GM12878 (cell line): Measurements from ENCODE around the gene C20orf96. TPM values are rescaled to one million over a fixed set of nuclear protein-coding genes. Genes with fewer than 3 reads are reported as not detected.
A peak's percentile ranks its signal among the peaks of the same experiment; 100 is the strongest.

ENCODE experiments used
- ATF7 ChIP-seq: fragments of 450-650 bp; IDR thresholded peaks from 2 replicates; pipeline ENCODE4 v1.6.1; 2016; ENCODE audit warnings: low read depth, mild to moderate bottlenecking
- CHD2 ChIP-seq: IDR thresholded peaks from 2 replicates; pipeline ENCODE4 v1.6.1; 2011; ENCODE audit warnings: low read depth, low read length, improper control_type of control experiment, borderline replicate concordance
- FOS ChIP-seq: IDR thresholded peaks from 3 replicates; pipeline ENCODE4 v1.6.1; 2011; ENCODE audit warnings: borderline replicate concordance; ENCODE audit not compliant: insufficient read length; ENCODE audit errors: extremely low read depth
- GABPA ChIP-seq: IDR thresholded peaks from 2 replicates; pipeline ENCODE4 v1.6.1; 2014; ENCODE audit warnings: antibody characterized with exemption, low read depth, mild to moderate bottlenecking, inconsistent platforms
- HCFC1 ChIP-seq: fragments of 150-350 bp; IDR thresholded peaks from 2 replicates; pipeline ENCODE4 v1.6.1; 2014; ENCODE audit warnings: low read length
- JUNB ChIP-seq: IDR thresholded peaks from 2 replicates; pipeline ENCODE4 v1.6.1; 2016; ENCODE audit warnings: antibody characterized with exemption, mild to moderate bottlenecking
- MEF2B ChIP-seq: fragments of 450-650 bp; IDR thresholded peaks from 2 replicates; pipeline ENCODE4 v1.6.1; 2018; ENCODE audit warnings: mild to moderate bottlenecking, moderate library complexity; ENCODE audit not compliant: partially characterized antibody, poor library complexity, severe bottlenecking
- MTA2 ChIP-seq: fragments of 450-650 bp; IDR thresholded peaks from 2 replicates; pipeline ENCODE4 v1.6.1; 2016; ENCODE audit warnings: low read depth, mild to moderate bottlenecking, moderate library complexity
- NR2C1 ChIP-seq: fragments of 450-650 bp; IDR thresholded peaks from 2 replicates; pipeline ENCODE4 v1.6.1; 2017; ENCODE audit warnings: antibody characterized with exemption, mild to moderate bottlenecking, moderate library complexity
- PBX3 ChIP-seq: IDR thresholded peaks from 2 replicates; pipeline ENCODE4 v1.6.1; 2011; ENCODE audit warnings: mild to moderate bottlenecking, low read depth, low read length, moderate library complexity; ENCODE audit not compliant: insufficient replicate concordance
- POLR2AphosphoS5 ChIP-seq: IDR thresholded peaks from 2 replicates; pipeline ENCODE4 v1.6.1; 2011; ENCODE audit warnings: mild to moderate bottlenecking, low read length, inconsistent platforms
- RB1 ChIP-seq: fragments of 450-650 bp; formaldehyde crosslinking; IDR thresholded peaks from 2 replicates; pipeline ENCODE4 v1.6.1; 2017; ENCODE audit warnings: mild to moderate bottlenecking, borderline replicate concordance
- RELB ChIP-seq: fragments of 450-650 bp; IDR thresholded peaks from 2 replicates; pipeline ENCODE4 v1.6.1; 2017; ENCODE audit warnings: low read depth, mild to moderate bottlenecking, moderate library complexity
- TBL1XR1 ChIP-seq: IDR thresholded peaks from 2 replicates; pipeline ENCODE4 v1.6.1; 2012; ENCODE audit warnings: low read depth, low read length, improper control_type of control experiment
- USF2 ChIP-seq: IDR thresholded peaks from 2 replicates; pipeline ENCODE4 v1.6.1; 2011; ENCODE audit warnings: low read depth, low read length, improper control_type of control experiment, borderline replicate concordance
- WRNIP1 ChIP-seq: IDR thresholded peaks from 2 replicates; pipeline ENCODE4 v1.6.1; 2011; ENCODE audit warnings: low read depth, low read length, improper control_type of control experiment, borderline replicate concordance
- ZBTB11 ChIP-seq: fragments of 450-650 bp; formaldehyde crosslinking; IDR thresholded peaks from 2 replicates; pipeline ENCODE4 v1.5.0; 2022; ENCODE audit warnings: mild to moderate bottlenecking, missing genetic modification characterization
- ZBTB4 ChIP-seq: fragments of 450-650 bp; formaldehyde crosslinking; IDR thresholded peaks from 2 replicates; pipeline ENCODE4 v1.4.0; 2022; ENCODE audit warnings: mild to moderate bottlenecking, moderate library complexity
- ZNF207 ChIP-seq: fragments of 450-650 bp; IDR thresholded peaks from 2 replicates; pipeline ENCODE4 v1.6.1; 2014; ENCODE audit warnings: antibody characterized with exemption, mild to moderate bottlenecking, borderline replicate concordance
- polyA plus RNA-seq, 11 experiments: library from polyadenylated mRNA; depleted of rRNA in 4 of 11; unstranded in 6 of 11; stranded (reverse) in 5 of 11; fragments of >200 nt; fragmentation: Nextera tagmentation in 4 of 11; fragmentation: Illumina TruSeq in 1 of 11; extraction: Ambion mirVana in 4 of 11; extraction: Trizol in 1 of 11; gene quantifications; 1 replicate in 1 of 11; 2 replicates in 10 of 11; pipeline versions ENCODE4 v1.2.1 to v1.2.3, GENCODE V29; 2011 to 2016; ENCODE audit warnings: inconsistent platforms in 2 of 11, missing spikeins in 2 of 11, low read depth in 1 of 11
- total RNA-seq, 4 experiments: library from RNA; depleted of rRNA in 3 of 4; stranded (reverse); fragments of >200 nt in 3 of 4; fragmentation: Illumina TruSeq in 1 of 4; extraction: Trizol in 1 of 4; gene quantifications; 2 replicates each; pipeline versions ENCODE4 v1.2.1 to v1.2.3, GENCODE V29; 2013 to 2021

The C20orf96 gene
- total and polyA plus RNA-seq, 10 of the 15 experiments (the other 5 are each of a cell fraction or from before 2014, with no cell fraction given): 1.4 to 8.6 (median 5.9) TPM

GRCh38 chr20:297925-298775, 7.6 kb upstream of the C20orf96 start (continued):
- no peak for TF ChIP-seq HCFC1
- no peak for TF ChIP-seq RELB
- TF ChIP-seq USF2: no peak
- no peak for TF ChIP-seq GABPA
- TF ChIP-seq PBX3: no peak
- no peak for TF ChIP-seq MTA2
- peak; percentile 77 for TF ChIP-seq POLR2AphosphoS5
- no peak for TF ChIP-seq NR2C1
- no peak for TF ChIP-seq MEF2B
- TF ChIP-seq JUNB: no peak
- no peak for TF ChIP-seq ZNF207
- TF ChIP-seq TBL1XR1: 0 out of 2 replicates have a peak, but pooled peaks have one; percentile 16
- no peak; the same call in 1 of the 2 replicates for TF ChIP-seq CHD2
- TF ChIP-seq ATF7: no peak
- no peak for TF ChIP-seq ZBTB11 (CRISPR knock-in tag)
- TF ChIP-seq WRNIP1: no peak
- TF ChIP-seq RB1: no peak
- TF ChIP-seq ZBTB4 (CRISPR knock-in tag): no peak
- no peak for TF ChIP-seq FOS
